Progenitor cell of endocrine pancreas (in vitro differentiated cells): ENCODE measurements around the gene ANAPC1. TPM values are rescaled to one million over a fixed set of nuclear protein-coding genes. Genes with fewer than 3 reads are reported as not detected.
"Not testable (repeated sequence)": the region's sequence is repeated elsewhere in the genome, so short reads cannot be mapped to it uniquely, and the experiment has no call there.

ENCODE experiments used
- DNase-seq: peaks from one replicate; pipeline ENCODE4 v3.0.0; 2021; ENCODE audit warnings: low spot score; ENCODE audit not compliant: unreplicated experiment
- H3K27ac Mint-ChIP-seq: 2 replicates; pipeline ENCODE4 v1.8.0; 2021; ENCODE audit warnings: mild to moderate bottlenecking, moderate library complexity, mixed read lengths
- H3K27me3 Mint-ChIP-seq: 2 replicates; pipeline ENCODE4 v1.8.0; 2021; ENCODE audit warnings: mixed read lengths
- H3K36me3 Mint-ChIP-seq: 2 replicates; pipeline ENCODE4 v1.8.0; 2022; ENCODE audit warnings: mixed read lengths; ENCODE audit not compliant: insufficient read depth
- H3K4me1 Mint-ChIP-seq: 2 replicates; pipeline ENCODE4 v1.8.0; 2021; ENCODE audit warnings: low read depth, mixed read lengths
- H3K4me3 Mint-ChIP-seq: 2 replicates; pipeline ENCODE4 v1.8.0; 2021; ENCODE audit warnings: low read depth, mild to moderate bottlenecking, moderate library complexity, mixed read lengths
- H3K9me3 Mint-ChIP-seq: 2 replicates; pipeline ENCODE4 v1.8.0; 2021; ENCODE audit warnings: low read depth, mixed read lengths
- total RNA-seq: library from RNA; stranded (reverse); gene quantifications from 2 replicates; pipeline ENCODE4 v1.2.1, GENCODE V29; 2021
- TF ChIP-seq, protein P1 (sequence below): fragments of 200-600 bp; sonication (generic); IDR thresholded peaks from one replicate; pipeline ENCODE4 v1.5.0; 2021; ENCODE audit warnings: antibody characterized with exemption, mild to moderate bottlenecking; ENCODE audit not compliant: unreplicated experiment

ANAPC1 gene
- total RNA-seq, 1 donor from 2014 or later: 54.9 TPM

GRCh38 chr2:111747410-111748115, 136.4 kb downstream of the ANAPC1 start:
- H3K4me1 Mint-ChIP-seq, H3K27ac Mint-ChIP-seq, H3K9me3 Mint-ChIP-seq, H3K27me3 Mint-ChIP-seq, H3K4me3 Mint-ChIP-seq, H3K36me3 Mint-ChIP-seq: not testable (repeated sequence)
- peak; percentile 79 for DNase-seq
- TF ChIP-seq, protein P1, sequence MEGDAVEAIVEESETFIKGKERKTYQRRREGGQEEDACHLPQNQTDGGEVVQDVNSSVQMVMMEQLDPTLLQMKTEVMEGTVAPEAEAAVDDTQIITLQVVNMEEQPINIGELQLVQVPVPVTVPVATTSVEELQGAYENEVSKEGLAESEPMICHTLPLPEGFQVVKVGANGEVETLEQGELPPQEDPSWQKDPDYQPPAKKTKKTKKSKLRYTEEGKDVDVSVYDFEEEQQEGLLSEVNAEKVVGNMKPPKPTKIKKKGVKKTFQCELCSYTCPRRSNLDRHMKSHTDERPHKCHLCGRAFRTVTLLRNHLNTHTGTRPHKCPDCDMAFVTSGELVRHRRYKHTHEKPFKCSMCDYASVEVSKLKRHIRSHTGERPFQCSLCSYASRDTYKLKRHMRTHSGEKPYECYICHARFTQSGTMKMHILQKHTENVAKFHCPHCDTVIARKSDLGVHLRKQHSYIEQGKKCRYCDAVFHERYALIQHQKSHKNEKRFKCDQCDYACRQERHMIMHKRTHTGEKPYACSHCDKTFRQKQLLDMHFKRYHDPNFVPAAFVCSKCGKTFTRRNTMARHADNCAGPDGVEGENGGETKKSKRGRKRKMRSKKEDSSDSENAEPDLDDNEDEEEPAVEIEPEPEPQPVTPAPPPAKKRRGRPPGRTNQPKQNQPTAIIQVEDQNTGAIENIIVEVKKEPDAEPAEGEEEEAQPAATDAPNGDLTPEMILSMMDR: peak; percentile 62

- not testable (repeated sequence) for H3K27me3 Mint-ChIP-seq, H3K27ac Mint-ChIP-seq, DNase-seq, H3K4me1 Mint-ChIP-seq, H3K9me3 Mint-ChIP-seq, H3K36me3 Mint-ChIP-seq, H3K4me3 Mint-ChIP-seq
These were observed 139.2 kb downstream of the ANAPC1 start for GRCh38 chr2:111744751-111745150.

- not testable (repeated sequence) for H3K36me3 Mint-ChIP-seq, DNase-seq, H3K4me3 Mint-ChIP-seq, H3K27me3 Mint-ChIP-seq, H3K4me1 Mint-ChIP-seq, H3K9me3 Mint-ChIP-seq, H3K27ac Mint-ChIP-seq
These were observed 142.5 kb downstream of the ANAPC1 start for GRCh38 chr2:111741517-111741916.

- not testable (repeated sequence) for H3K27me3 Mint-ChIP-seq, H3K9me3 Mint-ChIP-seq, H3K4me1 Mint-ChIP-seq, DNase-seq, H3K27ac Mint-ChIP-seq, H3K4me3 Mint-ChIP-seq, H3K36me3 Mint-ChIP-seq
- TF ChIP-seq, protein P1: peak; percentile 53
These were observed 147.9 kb downstream of the ANAPC1 start for GRCh38 chr2:111735838-111736721.

DNA sequence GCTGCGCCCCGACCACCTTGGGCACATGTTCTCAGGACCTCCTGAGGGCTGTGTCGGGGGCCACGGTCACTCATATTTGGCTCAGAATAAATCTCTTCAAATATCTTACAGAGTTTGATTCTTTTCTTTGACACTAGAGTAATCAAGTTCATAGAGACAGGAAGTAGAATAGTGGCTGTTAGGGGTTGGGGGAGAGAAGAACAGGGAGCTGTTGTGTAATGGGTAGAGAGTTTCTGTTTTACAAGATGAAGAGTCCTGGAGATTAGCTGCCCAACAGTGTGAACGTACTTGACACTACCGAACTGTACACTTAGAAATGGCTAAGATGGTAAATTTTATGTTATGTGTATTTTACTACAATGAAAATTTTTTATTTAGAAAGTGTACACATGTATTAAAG, 148.6 kb downstream of the ANAPC1 start:
- DNase-seq, H3K27me3 Mint-ChIP-seq, H3K4me1 Mint-ChIP-seq, H3K4me3 Mint-ChIP-seq, H3K9me3 Mint-ChIP-seq, H3K36me3 Mint-ChIP-seq, H3K27ac Mint-ChIP-seq: not testable (repeated sequence)

GRCh38 chr2:111729812-111730458, 154.1 kb downstream of the ANAPC1 start:
- H3K27me3 Mint-ChIP-seq, H3K4me1 Mint-ChIP-seq, DNase-seq, H3K36me3 Mint-ChIP-seq, H3K9me3 Mint-ChIP-seq, H3K4me3 Mint-ChIP-seq, H3K27ac Mint-ChIP-seq: not testable (repeated sequence)

GRCh38 chr2:111727611-111728110, 156.3 kb downstream of the ANAPC1 start:
- H3K4me1 Mint-ChIP-seq, H3K4me3 Mint-ChIP-seq, H3K27me3 Mint-ChIP-seq: not testable (repeated sequence)

More at GRCh38 chr2:111727611-111728110, 156.3 kb downstream of the ANAPC1 start:
- H3K36me3 Mint-ChIP-seq, H3K27ac Mint-ChIP-seq, H3K9me3 Mint-ChIP-seq, DNase-seq: not testable (repeated sequence)
